HEK293 (cell line): ENCODE measurements around the gene DSE.
A peak's percentile ranks its signal among the peaks of the same experiment; 100 is the strongest.
"Not testable (repeated sequence)": the region's sequence is repeated elsewhere in the genome, so short reads cannot be mapped to it uniquely, and the experiment has no call there.

ENCODE experiments used
- CTCF ChIA-PET: fragments of 350-600 bp; formaldehyde crosslinking; extraction: SDS; loops from one replicate; lab custom pipeline; 2021; ENCODE audit warnings: antibody characterized with exemption; lab: Yijun Ruan, JAX
- POLR2A ChIA-PET: fragments of 300-600 bp; formaldehyde crosslinking; extraction: SDS; loops from one replicate; lab custom pipeline; 2020; ENCODE audit warnings: antibody characterized with exemption, inconsistent platforms; lab: Yijun Ruan, JAX
- H3K27ac ChIP-seq: fragments of 200-500 bp; sonication (Bioruptor generic); 2 replicates; pipeline ENCODE4 v1.5.1; 2014; ENCODE audit warnings: low read depth, low read length, control low read depth, inconsistent platforms; ENCODE audit errors: extremely low read depth
- H3K36me3 ChIP-seq, 2 experiments: fragments of 200-500 bp in 1 of 2; sonication (Bioruptor generic) in 1 of 2; 1 replicate in 1 of 2; 2 replicates in 1 of 2; pipeline ENCODE4 v1.5.1; 2014 to 2017; ENCODE audit warnings: inconsistent platforms in 2 of 2, low read length in 2 of 2; ENCODE audit not compliant: control insufficient read depth in 2 of 2, insufficient read depth in 1 of 2
- H3K4me1 ChIP-seq: fragments of 200-500 bp; sonication (Bioruptor generic); 2 replicates; pipeline ENCODE4 v1.5.1; 2014; ENCODE audit warnings: mild to moderate bottlenecking, low read length, inconsistent platforms; ENCODE audit not compliant: control insufficient read depth, insufficient read depth
- H3K4me3 ChIP-seq: 2 replicates; pipeline ENCODE4 v1.5.1; 2011; ENCODE audit warnings: low read depth, mild to moderate bottlenecking, control low read depth, low read length, moderate library complexity
- H3K9me3 ChIP-seq: fragments of 200-500 bp; sonication (Bioruptor generic); 2 replicates; pipeline ENCODE4 v1.5.1; 2014; ENCODE audit warnings: low read depth, low read length, inconsistent platforms; ENCODE audit not compliant: control insufficient read depth, insufficient read depth
- FEZF1 ChIP-seq: fragments of 450-650 bp; formaldehyde crosslinking; IDR thresholded peaks from 2 replicates; pipeline ENCODE4 v1.5.1; 2016; ENCODE audit warnings: missing biosample characterization, missing genetic modification characterization
- INSM2 ChIP-seq: fragments of 450-650 bp; formaldehyde crosslinking; IDR thresholded peaks from 2 replicates; pipeline ENCODE4 v1.5.1; 2016; ENCODE audit warnings: missing biosample characterization, missing genetic modification characterization
- KLF8 ChIP-seq: fragments of 450-650 bp; formaldehyde crosslinking; IDR thresholded peaks from 2 replicates; pipeline ENCODE4 v1.5.1; 2016; ENCODE audit warnings: missing biosample characterization, missing genetic modification characterization
- TRIM28 ChIP-seq: IDR thresholded peaks from 2 replicates; pipeline ENCODE4 v1.6.1; 2011; ENCODE audit warnings: low read length, control low read depth, borderline replicate concordance
- ZBTB44 ChIP-seq: fragments of 450-650 bp; IDR thresholded peaks from 2 replicates; pipeline ENCODE4 v1.5.1; 2018; ENCODE audit warnings: missing biosample characterization, mild to moderate bottlenecking, missing genetic modification characterization
- ZBTB6 ChIP-seq: fragments of 450-650 bp; formaldehyde crosslinking; IDR thresholded peaks from 2 replicates; pipeline ENCODE4 v1.5.1; 2017; ENCODE audit warnings: missing biosample characterization, missing genetic modification characterization
- ZEB2 ChIP-seq: fragments of 450-650 bp; formaldehyde crosslinking; IDR thresholded peaks from 2 replicates; pipeline ENCODE4 v1.5.1; 2016; ENCODE audit warnings: missing biosample characterization, missing genetic modification characterization
- ZFP41 ChIP-seq: fragments of 450-650 bp; formaldehyde crosslinking; IDR thresholded peaks from 2 replicates; pipeline ENCODE4 v1.5.1; 2016; ENCODE audit warnings: missing biosample characterization, missing genetic modification characterization, borderline replicate concordance
- ZIC2 ChIP-seq: fragments of 450-650 bp; formaldehyde crosslinking; IDR thresholded peaks from 2 replicates; pipeline ENCODE4 v1.5.1; 2016; ENCODE audit warnings: missing biosample characterization, missing genetic modification characterization
- ZNF155 ChIP-seq: fragments of 450-650 bp; formaldehyde crosslinking; IDR thresholded peaks from 2 replicates; pipeline ENCODE4 v1.5.1; 2016; ENCODE audit warnings: missing biosample characterization, missing genetic modification characterization
- ZNF184 ChIP-seq: fragments of 450-650 bp; IDR thresholded peaks from 2 replicates; pipeline ENCODE4 v1.5.1; 2018; ENCODE audit warnings: missing biosample characterization, mild to moderate bottlenecking, missing genetic modification characterization
- ZNF248 ChIP-seq: fragments of 450-650 bp; formaldehyde crosslinking; IDR thresholded peaks from 2 replicates; pipeline ENCODE4 v1.5.1; 2017; ENCODE audit warnings: missing biosample characterization, missing genetic modification characterization
- ZNF302 ChIP-seq: fragments of 450-650 bp; formaldehyde crosslinking; IDR thresholded peaks from 2 replicates; pipeline ENCODE4 v1.5.1; 2016; ENCODE audit warnings: missing biosample characterization, missing genetic modification characterization, low read depth
- ZNF398 ChIP-seq: fragments of 450-650 bp; formaldehyde crosslinking; IDR thresholded peaks from 2 replicates; pipeline ENCODE4 v1.5.1; 2017; ENCODE audit warnings: missing biosample characterization, missing genetic modification characterization
- ZNF530 ChIP-seq: fragments of 450-650 bp; formaldehyde crosslinking; IDR thresholded peaks from 2 replicates; pipeline ENCODE4 v1.5.1; 2016; ENCODE audit warnings: low read depth, missing biosample characterization, missing genetic modification characterization
- ZNF571 ChIP-seq: fragments of 450-650 bp; formaldehyde crosslinking; IDR thresholded peaks from 2 replicates; pipeline ENCODE4 v1.5.0; 2017; ENCODE audit warnings: missing biosample characterization, missing genetic modification characterization
- ZNF624 ChIP-seq: fragments of 450-650 bp; formaldehyde crosslinking; IDR thresholded peaks from 2 replicates; pipeline ENCODE4 v1.5.1; 2017; ENCODE audit warnings: missing biosample characterization, missing genetic modification characterization
- ZNF658 ChIP-seq: fragments of 450-650 bp; formaldehyde crosslinking; IDR thresholded peaks from 2 replicates; pipeline ENCODE4; 2016; ENCODE audit warnings: missing biosample characterization, missing genetic modification characterization
- ZNF664 ChIP-seq: fragments of 450-650 bp; formaldehyde crosslinking; IDR thresholded peaks from 2 replicates; pipeline ENCODE4 v1.5.1; 2016; ENCODE audit warnings: missing biosample characterization, missing genetic modification characterization
- TF ChIP-seq, protein P1 (sequence below): fragments of 450-650 bp; formaldehyde crosslinking; IDR thresholded peaks from 2 replicates; pipeline ENCODE4 v1.5.1; 2016; ENCODE audit warnings: missing biosample characterization, missing genetic modification characterization, low read depth
- TF ChIP-seq, protein P2 (sequence below): fragments of 450-650 bp; formaldehyde crosslinking; IDR thresholded peaks from 2 replicates; pipeline ENCODE4 v1.5.1; 2016; ENCODE audit warnings: missing biosample characterization, missing genetic modification characterization
- TF ChIP-seq, protein P3 (sequence below): IDR thresholded peaks from 2 replicates; pipeline ENCODE4 v1.6.1; 2011; ENCODE audit warnings: mild to moderate bottlenecking, low read depth, low read length, borderline replicate concordance

Gene DSE

GRCh38 chr6:116370760-116371119 is at the start of gene DSE (continued):
- TF ChIP-seq, protein P1, sequence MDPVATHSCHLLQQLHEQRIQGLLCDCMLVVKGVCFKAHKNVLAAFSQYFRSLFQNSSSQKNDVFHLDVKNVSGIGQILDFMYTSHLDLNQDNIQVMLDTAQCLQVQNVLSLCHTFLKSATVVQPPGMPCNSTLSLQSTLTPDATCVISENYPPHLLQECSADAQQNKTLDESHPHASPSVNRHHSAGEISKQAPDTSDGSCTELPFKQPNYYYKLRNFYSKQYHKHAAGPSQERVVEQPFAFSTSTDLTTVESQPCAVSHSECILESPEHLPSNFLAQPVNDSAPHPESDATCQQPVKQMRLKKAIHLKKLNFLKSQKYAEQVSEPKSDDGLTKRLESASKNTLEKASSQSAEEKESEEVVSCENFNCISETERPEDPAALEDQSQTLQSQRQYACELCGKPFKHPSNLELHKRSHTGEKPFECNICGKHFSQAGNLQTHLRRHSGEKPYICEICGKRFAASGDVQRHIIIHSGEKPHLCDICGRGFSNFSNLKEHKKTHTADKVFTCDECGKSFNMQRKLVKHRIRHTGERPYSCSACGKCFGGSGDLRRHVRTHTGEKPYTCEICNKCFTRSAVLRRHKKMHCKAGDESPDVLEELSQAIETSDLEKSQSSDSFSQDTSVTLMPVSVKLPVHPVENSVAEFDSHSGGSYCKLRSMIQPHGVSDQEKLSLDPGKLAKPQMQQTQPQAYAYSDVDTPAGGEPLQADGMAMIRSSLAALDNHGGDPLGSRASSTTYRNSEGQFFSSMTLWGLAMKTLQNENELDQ (tag by site-specific recombination): no peak
- TF ChIP-seq ZBTB6 (tag by site-specific recombination) (no peak; the same call in 1 of the 2 replicates), ZFP41 (no peak), ZNF530 (tag by site-specific recombination) (no peak), ZNF302 (tag by site-specific recombination) (no peak), ZNF571 (no peak), ZNF248 (tag by site-specific recombination) (no peak), ZNF664 (tag by site-specific recombination) (no peak), ZEB2 (tag by site-specific recombination) (0 out of 2 replicates have a peak, but pooled peaks have one; percentile 11), FEZF1 (tag by site-specific recombination) (no peak), ZNF398 (tag by site-specific recombination) (peak; percentile 98), ZNF184 (tag by site-specific recombination) (no peak), ZIC2 (tag by site-specific recombination) (peak; percentile 88), KLF8 (tag by site-specific recombination) (peak; percentile 87), ZNF658 (no peak), ZNF155 (tag by site-specific recombination) (no peak), TRIM28 (no peak), ZNF624 (tag by site-specific recombination) (no peak), INSM2 (0 out of 2 replicates have a peak, but pooled peaks have one; percentile 16), ZBTB44 (tag by site-specific recombination) (peak; percentile 50; the same call in 1 of the 2 replicates)
- TF ChIP-seq, protein P2, sequence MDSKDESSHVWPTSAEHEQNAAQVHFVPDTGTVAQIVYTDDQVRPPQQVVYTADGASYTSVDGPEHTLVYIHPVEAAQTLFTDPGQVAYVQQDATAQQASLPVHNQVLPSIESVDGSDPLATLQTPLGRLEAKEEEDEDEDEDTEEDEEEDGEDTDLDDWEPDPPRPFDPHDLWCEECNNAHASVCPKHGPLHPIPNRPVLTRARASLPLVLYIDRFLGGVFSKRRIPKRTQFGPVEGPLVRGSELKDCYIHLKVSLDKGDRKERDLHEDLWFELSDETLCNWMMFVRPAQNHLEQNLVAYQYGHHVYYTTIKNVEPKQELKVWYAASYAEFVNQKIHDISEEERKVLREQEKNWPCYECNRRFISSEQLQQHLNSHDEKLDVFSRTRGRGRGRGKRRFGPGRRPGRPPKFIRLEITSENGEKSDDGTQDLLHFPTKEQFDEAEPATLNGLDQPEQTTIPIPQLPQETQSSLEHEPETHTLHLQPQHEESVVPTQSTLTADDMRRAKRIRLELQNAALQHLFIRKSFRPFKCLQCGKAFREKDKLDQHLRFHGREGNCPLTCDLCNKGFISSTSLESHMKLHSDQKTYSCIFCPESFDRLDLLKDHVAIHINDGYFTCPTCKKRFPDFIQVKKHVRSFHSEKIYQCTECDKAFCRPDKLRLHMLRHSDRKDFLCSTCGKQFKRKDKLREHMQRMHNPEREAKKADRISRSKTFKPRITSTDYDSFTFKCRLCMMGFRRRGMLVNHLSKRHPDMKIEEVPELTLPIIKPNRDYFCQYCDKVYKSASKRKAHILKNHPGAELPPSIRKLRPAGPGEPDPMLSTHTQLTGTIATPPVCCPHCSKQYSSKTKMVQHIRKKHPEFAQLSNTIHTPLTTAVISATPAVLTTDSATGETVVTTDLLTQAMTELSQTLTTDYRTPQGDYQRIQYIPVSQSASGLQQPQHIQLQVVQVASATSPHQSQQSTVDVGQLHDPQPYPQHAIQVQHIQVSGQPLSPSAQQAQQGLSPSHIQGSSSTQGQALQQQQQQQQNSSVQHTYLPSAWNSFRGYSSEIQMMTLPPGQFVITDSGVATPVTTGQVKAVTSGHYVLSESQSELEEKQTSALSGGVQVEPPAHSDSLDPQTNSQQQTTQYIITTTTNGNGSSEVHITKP (tag by site-specific recombination): peak; percentile 69
- TF ChIP-seq, protein P3, sequence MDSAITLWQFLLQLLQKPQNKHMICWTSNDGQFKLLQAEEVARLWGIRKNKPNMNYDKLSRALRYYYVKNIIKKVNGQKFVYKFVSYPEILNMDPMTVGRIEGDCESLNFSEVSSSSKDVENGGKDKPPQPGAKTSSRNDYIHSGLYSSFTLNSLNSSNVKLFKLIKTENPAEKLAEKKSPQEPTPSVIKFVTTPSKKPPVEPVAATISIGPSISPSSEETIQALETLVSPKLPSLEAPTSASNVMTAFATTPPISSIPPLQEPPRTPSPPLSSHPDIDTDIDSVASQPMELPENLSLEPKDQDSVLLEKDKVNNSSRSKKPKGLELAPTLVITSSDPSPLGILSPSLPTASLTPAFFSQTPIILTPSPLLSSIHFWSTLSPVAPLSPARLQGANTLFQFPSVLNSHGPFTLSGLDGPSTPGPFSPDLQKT: no peak

- H3K4me1 ChIP-seq, H3K27ac ChIP-seq, POLR2A ChIA-PET, H3K36me3 ChIP-seq, H3K9me3 ChIP-seq, H3K4me3 ChIP-seq: not testable (repeated sequence)
- CTCF ChIA-PET: interaction anchor here (1.0 kb wide), 1 partner anchor 34 kb away, joined by 5 read pairs; no protein-coding TSS in a partner anchor
Measured at GRCh38 chr6:116321933-116322332, 48.8 kb upstream of the DSE start.
